HG03558 (cell line): Measurements from ENCODE around the gene PDPR.
"Not testable (repeated sequence)": the region's sequence is repeated elsewhere in the genome, so short reads cannot be mapped to it uniquely, and the experiment has no call there.

ENCODE experiments used
- ATAC-seq: cut with Tn5 transposase; IDR thresholded peaks from one replicate; pipeline ENCODE4 v1.9.1; 2021; ENCODE audit warnings: moderate number of reproducible peaks; ENCODE audit not compliant: unreplicated experiment; ENCODE audit errors: extremely low read depth

PDPR gene

GRCh38 chr16:70126226-70126625 lies 12.1 kb downstream of the PDPR start:
- ATAC-seq: not testable (repeated sequence)

GRCh38 chr16:70127706-70128105 lies 13.6 kb downstream of the PDPR start:
- not testable (repeated sequence) for ATAC-seq

- ATAC-seq: not testable (repeated sequence)
Measured at GRCh38 chr16:70128844-70129243, 14.7 kb downstream of the PDPR start.

GRCh38 chr16:70135796-70136195 lies 21.7 kb downstream of the PDPR start:
- not testable (repeated sequence) for ATAC-seq

GRCh38 chr16:70136595-70136994 lies 22.5 kb downstream of the PDPR start:
- ATAC-seq: not testable (repeated sequence)

GRCh38 chr16:70142739-70143138 lies 28.6 kb downstream of the PDPR start:
- not testable (repeated sequence) for ATAC-seq

- ATAC-seq: not testable (repeated sequence)
Measured at GRCh38 chr16:70143231-70143895, 29.2 kb downstream of the PDPR start.

GRCh38 chr16:70147853-70148252 lies 33.7 kb downstream of the PDPR start:
- not testable (repeated sequence) for ATAC-seq

GRCh38 chr16:70148453-70148852 lies 34.3 kb downstream of the PDPR start:
- ATAC-seq: not testable (repeated sequence)

- ATAC-seq: not testable (repeated sequence)
Measured at GRCh38 chr16:70149296-70149695, 35.2 kb downstream of the PDPR start.

GRCh38 chr16:70151391-70151790 lies 37.3 kb downstream of the PDPR start:
- no peak for ATAC-seq

GRCh38 chr16:70151941-70152509 lies 37.9 kb downstream of the PDPR start:
- no peak for ATAC-seq

- no peak for ATAC-seq
Measured at GRCh38 chr16:70152578-70153302, 38.6 kb downstream of the PDPR start.

GRCh38 chr16:70154736-70155135 lies 40.6 kb downstream of the PDPR start:
- not testable (repeated sequence) for ATAC-seq

- no peak for ATAC-seq
Measured at GRCh38 chr16:70156207-70156978, 42.3 kb downstream of the PDPR start.

- ATAC-seq: no peak
Measured at GRCh38 chr16:70157105-70157476, 43.0 kb downstream of the PDPR start.

GRCh38 chr16:70157477-70158260 lies 43.5 kb downstream of the PDPR start:
- ATAC-seq: no peak

- no peak for ATAC-seq
Measured at GRCh38 chr16:70158261-70158939, 44.3 kb downstream of the PDPR start.
